AG10803 (cell line): ENCODE measurements around the gene DYNC2I2.

ENCODE experiments used
- DNase-seq: peaks from one replicate; pipeline ENCODE4 v3.0.0; 2010; ENCODE audit warnings: low read depth
- H3K4me3 ChIP-seq: 2 replicates; pipeline ENCODE4 v1.5.1; 2011; ENCODE audit warnings: mild to moderate bottlenecking, low read length, control low read depth
- CTCF ChIP-seq: conservative IDR thresholded peaks from 2 replicates; pipeline ENCODE4 v1.5.1; 2011; ENCODE audit warnings: mild to moderate bottlenecking, low read length, control low read depth, inconsistent platforms

The DYNC2I2 gene

DNA sequence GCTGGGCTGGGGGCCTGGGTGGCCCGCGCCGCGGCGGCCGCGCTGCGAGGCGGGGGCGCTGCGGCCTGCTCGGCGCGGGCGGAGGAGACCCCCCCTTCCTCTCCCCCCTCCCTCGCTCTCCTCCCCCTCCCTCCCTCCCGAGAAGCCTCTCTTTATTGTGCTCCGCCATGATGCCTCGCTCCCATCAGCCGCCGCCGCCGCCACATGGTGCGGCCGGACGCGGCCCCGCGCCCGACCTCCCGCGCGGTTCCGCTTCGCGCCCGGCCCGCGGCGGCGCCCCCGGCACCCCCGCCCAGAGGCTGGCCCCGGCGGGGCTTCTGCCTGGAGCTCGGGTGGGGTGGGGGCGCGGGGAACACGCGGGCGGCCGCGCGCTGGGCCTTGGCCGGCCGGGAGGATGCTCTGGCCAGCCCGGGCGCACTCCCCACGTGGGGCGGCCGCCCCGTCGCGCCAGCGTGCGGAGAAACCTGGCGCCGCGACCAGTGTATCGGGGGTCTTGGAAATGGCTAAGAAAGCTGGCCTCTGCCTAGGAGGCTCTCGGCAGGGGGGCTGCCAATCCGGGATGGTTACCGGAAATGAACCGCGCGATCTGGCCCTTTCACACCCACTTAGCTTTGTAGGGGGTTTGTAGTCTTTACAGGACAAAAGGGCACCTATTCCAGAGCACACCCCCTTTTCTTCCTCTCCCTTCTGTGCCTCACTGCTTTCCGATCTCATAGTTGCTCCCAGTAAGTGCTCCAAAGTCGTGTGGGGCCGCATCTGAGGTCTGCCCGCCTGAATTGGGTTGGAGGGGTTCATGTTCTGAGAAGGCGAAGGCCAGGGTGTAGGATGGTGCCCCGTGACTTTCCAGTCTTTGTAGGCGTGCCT, 33.4 kb upstream of the DYNC2I2 start:
- TF ChIP-seq CTCF: no peak
- peak overlapping the region; percentile 62 for H3K4me3 ChIP-seq
- peak; percentile 34 for DNase-seq

DNA sequence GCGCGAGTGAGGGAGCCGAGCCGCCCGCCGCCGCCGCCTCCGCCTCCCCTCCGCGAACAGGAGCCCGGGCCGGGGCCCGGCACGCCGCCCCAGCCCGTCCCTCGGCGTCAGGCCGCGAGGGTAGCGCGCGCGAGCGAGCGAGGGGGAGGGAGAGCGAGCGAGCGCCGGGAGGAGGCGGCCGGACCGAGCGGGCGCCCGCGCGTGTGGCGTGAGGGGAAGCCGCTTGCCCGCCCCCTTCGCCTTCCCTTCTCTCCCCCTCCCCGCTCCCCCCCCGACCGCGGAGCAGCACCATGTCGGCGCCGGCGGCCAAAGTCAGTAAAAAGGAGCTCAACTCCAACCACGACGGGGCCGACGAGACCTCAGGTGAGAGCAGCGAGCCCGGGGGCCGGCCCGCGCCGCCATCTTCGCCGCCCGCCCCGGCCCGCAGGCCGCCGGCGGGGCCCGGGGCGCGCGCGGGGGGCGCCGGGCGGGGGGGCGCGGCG, 32.7 kb upstream of the DYNC2I2 start:
- H3K4me3 ChIP-seq: peak overlapping the region; percentile 61
- no peak for TF ChIP-seq CTCF
- no peak for DNase-seq

GRCh38 chr9:128688501-128689292, 32.0 kb upstream of the DYNC2I2 start, which contains the start of gene SET:
Gene SET (plus strand): TSS chr9:128689222. CDS start chr9:128689583, 361 bp downstream.
- peak; percentile 91 for DNase-seq
- no peak for TF ChIP-seq CTCF

GRCh38 chr9:128687453-128687852, 30.8 kb upstream of the DYNC2I2 start:
- no peak for TF ChIP-seq CTCF
- H3K4me3 ChIP-seq: no peak overlapping the region
- DNase-seq: no peak

More at GRCh38 chr9:128688501-128689292, 32.0 kb upstream of the DYNC2I2 start, which contains the start of gene SET:
- H3K4me3 ChIP-seq: peak within 1 kb of the TSS; percentile 62

GRCh38 chr9:128685636-128686489, 29.2 kb upstream of the DYNC2I2 start:
- no peak for DNase-seq
- no peak overlapping the region for H3K4me3 ChIP-seq
- no peak for TF ChIP-seq CTCF

DNA sequence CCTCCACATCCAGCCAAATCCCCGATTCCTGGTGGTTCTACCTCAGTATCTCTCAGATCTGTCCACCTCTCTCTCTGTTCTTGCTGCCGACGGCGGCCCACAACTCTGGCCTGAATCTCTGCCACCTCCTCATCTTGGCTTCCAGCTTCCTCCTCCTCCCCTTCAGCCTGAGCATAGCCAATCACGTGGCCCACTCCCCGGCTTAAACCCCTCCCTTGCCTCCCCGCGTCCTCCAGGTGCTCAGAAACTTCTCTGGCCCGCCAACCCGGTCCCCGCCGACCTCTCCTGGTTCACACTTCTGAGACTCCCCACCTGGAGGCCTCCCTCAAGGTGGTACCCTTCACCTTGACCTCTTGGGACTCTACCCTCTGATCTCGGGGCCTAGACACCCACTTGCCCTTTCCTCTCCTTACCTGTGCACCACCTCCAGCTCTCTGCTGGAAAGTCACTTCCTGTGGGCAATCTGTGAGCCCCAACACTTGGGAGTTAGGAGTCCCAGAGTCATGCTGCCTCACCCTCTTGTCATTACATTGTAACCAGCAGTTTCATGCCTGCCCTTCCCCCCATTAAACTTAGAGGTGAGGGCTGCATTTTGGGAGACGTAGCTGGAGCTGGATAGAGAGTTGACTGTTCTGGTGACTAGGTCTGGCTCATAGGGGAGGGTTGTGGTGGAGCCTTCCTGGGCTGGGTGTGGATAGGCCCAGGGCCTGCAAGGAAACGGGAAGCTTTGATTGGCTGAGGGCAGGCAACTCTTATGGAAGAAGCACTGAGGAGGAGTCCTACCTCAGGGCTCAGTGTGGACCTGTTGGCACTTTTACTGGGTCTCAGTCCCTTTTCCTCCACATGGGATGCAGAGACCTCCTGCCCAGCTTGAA, 27.9 kb upstream of the DYNC2I2 start:
- TF ChIP-seq CTCF: no peak
- peak overlapping the region; percentile 79 for H3K4me3 ChIP-seq
- DNase-seq: peak; percentile 76
